Osteoblast (primary cell): ENCODE results near the gene ZNF740. TPM values are rescaled to one million over a fixed set of nuclear protein-coding genes. Genes with fewer than 3 reads are reported as not detected.
A peak's percentile ranks its signal among the peaks of the same experiment; 100 is the strongest.

Source experiments
- DNase-seq: peaks from one replicate; pipeline ENCODE4 v3.0.0; 2011; ENCODE audit warnings: low spot score, mixed read lengths; ENCODE audit not compliant: insufficient read length; ENCODE audit errors: missing footprints
- H2AFZ ChIP-seq: 2 replicates; pipeline ENCODE4 v1.6.0; 2011; ENCODE audit warnings: mild to moderate bottlenecking, low read length
- H3K27ac ChIP-seq: 2 replicates; pipeline ENCODE4 v1.5.1; 2011; ENCODE audit warnings: mild to moderate bottlenecking, low read depth, low read length, moderate library complexity
- H3K27me3 ChIP-seq: 2 replicates; pipeline ENCODE4 v1.6.0; 2012; ENCODE audit warnings: mild to moderate bottlenecking, control low read depth, inconsistent platforms, low read length, moderate library complexity; ENCODE audit not compliant: insufficient read depth
- H3K36me3 ChIP-seq: 2 replicates; pipeline ENCODE4 v1.5.1; 2011; ENCODE audit warnings: mild to moderate bottlenecking, low read length, control low read depth, moderate library complexity; ENCODE audit not compliant: insufficient read depth
- H3K4me1 ChIP-seq: 2 replicates; pipeline ENCODE4 v1.5.1; 2011; ENCODE audit warnings: mild to moderate bottlenecking, low read length, control low read depth, moderate library complexity; ENCODE audit not compliant: insufficient read depth
- H3K4me2 ChIP-seq: 2 replicates; pipeline ENCODE4 v1.6.0; 2011; ENCODE audit warnings: mild to moderate bottlenecking, low read length; ENCODE audit not compliant: insufficient read depth
- H3K4me3 ChIP-seq: fragments of 200-600 bp; sonication (generic); 3 replicates; pipeline ENCODE4 v1.5.1; 2012; ENCODE audit warnings: mild to moderate bottlenecking, low read length, inconsistent platforms; ENCODE audit not compliant: insufficient read depth
- H3K79me2 ChIP-seq: 2 replicates; pipeline ENCODE4 v1.6.0; 2012; ENCODE audit warnings: mild to moderate bottlenecking, low read length, control low read depth, inconsistent platforms; ENCODE audit not compliant: insufficient read depth
- H3K9me3 ChIP-seq: 2 replicates; pipeline ENCODE4 v1.5.1; 2011; ENCODE audit warnings: low read depth, low read length, control low read depth
- H4K20me1 ChIP-seq: 2 replicates; pipeline ENCODE4 v1.6.0; 2012; ENCODE audit warnings: mild to moderate bottlenecking, low read length, control low read depth; ENCODE audit not compliant: insufficient read depth
- total RNA-seq: library from RNA; depleted of rRNA; stranded (reverse); fragments of >200 nt; gene quantifications from 2 replicates; pipeline ENCODE4 v1.2.3, GENCODE V29; 2012
- TF ChIP-seq, protein P1 (sequence below): IDR thresholded peaks from 2 replicates; pipeline ENCODE4 v1.5.1; 2011; ENCODE audit warnings: mild to moderate bottlenecking, low read depth, low read length, moderate library complexity; ENCODE audit errors: extremely low read depth

The ZNF740 gene
- total RNA-seq, 1 donor: 19.5 TPM

- H3K27ac ChIP-seq: no peak overlapping the region
- no peaks in the 10 kb centered on the region for H3K9me3 ChIP-seq
- peaks cover 27% of the 10 kb centered on the region for H3K4me1 ChIP-seq
- peak; percentile 50 for DNase-seq
- H3K4me2 ChIP-seq: no peak overlapping the region
- no peaks in the 10 kb centered on the region for H3K36me3 ChIP-seq
- TF ChIP-seq, protein P1, sequence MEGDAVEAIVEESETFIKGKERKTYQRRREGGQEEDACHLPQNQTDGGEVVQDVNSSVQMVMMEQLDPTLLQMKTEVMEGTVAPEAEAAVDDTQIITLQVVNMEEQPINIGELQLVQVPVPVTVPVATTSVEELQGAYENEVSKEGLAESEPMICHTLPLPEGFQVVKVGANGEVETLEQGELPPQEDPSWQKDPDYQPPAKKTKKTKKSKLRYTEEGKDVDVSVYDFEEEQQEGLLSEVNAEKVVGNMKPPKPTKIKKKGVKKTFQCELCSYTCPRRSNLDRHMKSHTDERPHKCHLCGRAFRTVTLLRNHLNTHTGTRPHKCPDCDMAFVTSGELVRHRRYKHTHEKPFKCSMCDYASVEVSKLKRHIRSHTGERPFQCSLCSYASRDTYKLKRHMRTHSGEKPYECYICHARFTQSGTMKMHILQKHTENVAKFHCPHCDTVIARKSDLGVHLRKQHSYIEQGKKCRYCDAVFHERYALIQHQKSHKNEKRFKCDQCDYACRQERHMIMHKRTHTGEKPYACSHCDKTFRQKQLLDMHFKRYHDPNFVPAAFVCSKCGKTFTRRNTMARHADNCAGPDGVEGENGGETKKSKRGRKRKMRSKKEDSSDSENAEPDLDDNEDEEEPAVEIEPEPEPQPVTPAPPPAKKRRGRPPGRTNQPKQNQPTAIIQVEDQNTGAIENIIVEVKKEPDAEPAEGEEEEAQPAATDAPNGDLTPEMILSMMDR: no peak
- H4K20me1 ChIP-seq: no peaks in the 10 kb centered on the region
- H3K4me3 ChIP-seq: no peak overlapping the region
- H3K27me3 ChIP-seq: peaks cover 16% of the 10 kb centered on the region
- H2AFZ ChIP-seq: no peak overlapping the region
- peaks cover 6% of the 10 kb centered on the region for H3K79me2 ChIP-seq
Observed at GRCh38 chr12:53235742-53236442, 55.4 kb downstream of the ZNF740 start.

- Histone ChIP-seq H3K4me3 (no peak overlapping the region), H2AFZ (no peak overlapping the region), H3K27me3 (peaks cover 19% of the 10 kb centered on the region), H3K27ac (no peak overlapping the region), H4K20me1 (no peaks in the 10 kb centered on the region), H3K9me3 (no peaks in the 10 kb centered on the region), H3K36me3 (no peaks in the 10 kb centered on the region), H3K79me2 (no peaks in the 10 kb centered on the region), H3K4me2 (no peak overlapping the region), H3K4me1 (peaks cover 21% of the 10 kb centered on the region)
- TF ChIP-seq, protein P1: no peak
- DNase-seq: no peak
Observed at GRCh38 chr12:53236443-53237111, 56.1 kb downstream of the ZNF740 start.

- peak; percentile 70 for DNase-seq
- Histone ChIP-seq H4K20me1 (no peaks in the 10 kb centered on the region), H3K4me2 (no peak overlapping the region), H3K4me1 (no peaks in the 10 kb centered on the region), H3K4me3 (no peak overlapping the region), H3K9me3 (no peaks in the 10 kb centered on the region), H2AFZ (no peak overlapping the region), H3K27me3 (peaks cover 35% of the 10 kb centered on the region), H3K27ac (no peak overlapping the region), H3K79me2 (no peaks in the 10 kb centered on the region), H3K36me3 (no peaks in the 10 kb centered on the region)
- TF ChIP-seq, protein P1: no peak
Observed at GRCh38 chr12:53239643-53240258, 59.2 kb downstream of the ZNF740 start.
